HEK293 (cell line): Measurements from ENCODE around the gene LSM3.

Source experiments
- CTCF ChIP-seq: fragments of 450-650 bp; formaldehyde crosslinking; IDR thresholded peaks from 2 replicates; pipeline ENCODE4 v1.5.1; 2016; ENCODE audit warnings: missing biosample characterization, missing genetic modification characterization
- ZNF747 ChIP-seq: fragments of 450-650 bp; formaldehyde crosslinking; IDR thresholded peaks from 2 replicates; pipeline ENCODE4 v1.5.1; 2016; ENCODE audit warnings: missing biosample characterization, missing genetic modification characterization

- no peak for TF ChIP-seq CTCF (tag by site-specific recombination)
- TF ChIP-seq ZNF747 (tag by site-specific recombination): no peak
Measured at GRCh38 chr3:14237457-14237856, 58.8 kb downstream of the LSM3 start.
